K562 (cell line): ENCODE results near the gene ISYNA1. TPM values are rescaled to one million over a fixed set of nuclear protein-coding genes. Genes with fewer than 3 reads are reported as not detected.

Experiments used
- ATAC-seq: fragments of 200-7000 bp; cut with Tn5 transposase; 3 replicates; pipeline ENCODE4 v1.9.1; 2020; ENCODE audit warnings: moderate library complexity
- BruUV-seq: library from RNA; stranded (reverse); fragments of 400-500 nt; replicated peaks from 2 replicates; lab custom pipeline; 2021; lab: Mats Ljungman, UMichigan
- CTCF ChIA-PET: fragments of 300-600 bp; formaldehyde crosslinking; extraction: SDS; loops from one replicate; lab custom pipeline; 2021; ENCODE audit warnings: low intra/inter-chr PET ratio; lab: Yijun Ruan, JAX
- POLR2A ChIA-PET: fragments of 300-600, 350-650 bp; sonication (Branson Sonifier 250); formaldehyde crosslinking; extraction: SDS; loops from one replicate; lab custom pipeline; 2021; ENCODE audit warnings: antibody characterized with exemption, inconsistent platforms; lab: Yijun Ruan, JAX
- DNase-seq, 4 experiments: peaks; one replicate each; pipeline versions ENCODE4 v3.0.0 to v3.0.0-alpha.2; 2011 to 2018; ENCODE audit warnings: low spot score in 3 of 4, mixed read lengths in 3 of 4; ENCODE audit errors: extremely low read depth in 1 of 4
- FAIRE-seq: peaks from 2 replicates; lab custom pipeline; 2011; peaks lifted over from hg19 to GRCh38; lab: Jason Lieb, UNC
- H2AFZ ChIP-seq: 2 replicates; pipeline ENCODE4 v1.6.0; 2011; ENCODE audit warnings: low read depth, low read length, control low read depth, inconsistent platforms
- H3K27ac ChIP-seq: fragments of 200-600 bp; 3 replicates; pipeline ENCODE4 v1.8.0; 2011; ENCODE audit warnings: low read depth, mild to moderate bottlenecking, control low read depth, inconsistent platforms, low read length, moderate library complexity, mixed read lengths; ENCODE audit errors: extremely low read depth
- H3K27me3 ChIP-seq, 2 experiments: fragments of 300-600 bp in 1 of 2; 2 replicates in 1 of 2; 3 replicates in 1 of 2; pipeline versions ENCODE4 v1.6.0 to v1.8.0; 2011; ENCODE audit warnings: inconsistent platforms in 2 of 2, low read length in 2 of 2, mild to moderate bottlenecking in 1 of 2, mixed read lengths in 1 of 2, moderate library complexity in 1 of 2; ENCODE audit not compliant: control insufficient read depth in 2 of 2, insufficient read depth in 2 of 2
- H3K36me3 ChIP-seq: fragments of 300-600 bp; 3 replicates; pipeline ENCODE4 v1.8.0; 2011; ENCODE audit warnings: mild to moderate bottlenecking, low read length, inconsistent platforms; ENCODE audit not compliant: control insufficient read depth, insufficient read depth
- H3K4me1 ChIP-seq, 2 experiments: fragments of 200-600 bp in 1 of 2; replicated peaks in 1 of 2; 2 replicates in 1 of 2; 3 replicates in 1 of 2; pipeline versions ENCODE4 v1.5.1 to v1.8.0; 2011; ENCODE audit warnings: inconsistent platforms in 2 of 2, low read length in 2 of 2, mild to moderate bottlenecking in 1 of 2, mixed read lengths in 1 of 2, moderate library complexity in 1 of 2; ENCODE audit not compliant: control insufficient read depth in 2 of 2, insufficient read depth in 2 of 2
- H3K4me2 ChIP-seq: 2 replicates; pipeline ENCODE4 v1.6.1; 2011; ENCODE audit warnings: low read length, control low read depth, inconsistent platforms, mixed read lengths; ENCODE audit not compliant: insufficient read depth
- H3K4me3 ChIP-seq: fragments of 200-600 bp; sonication (generic), shearing (Covaris generic); 2 replicates; pipeline ENCODE4 v1.5.1; 2016; ENCODE audit warnings: control low read depth, inconsistent platforms
- H3K79me2 ChIP-seq: fragments of 200-600 bp; 3 replicates; pipeline ENCODE4 v1.8.0; 2011; ENCODE audit warnings: low read length, inconsistent platforms; ENCODE audit not compliant: control insufficient read depth, insufficient read depth
- H3K9ac ChIP-seq, 2 experiments: 2 replicates each; pipeline versions ENCODE4 v1.6.0 to v1.6.1; 2011; ENCODE audit warnings: low read depth in 2 of 2, low read length in 2 of 2, control low read depth in 1 of 2, inconsistent platforms in 1 of 2, mild to moderate bottlenecking in 1 of 2, mixed read lengths in 1 of 2; ENCODE audit not compliant: insufficient read depth in 1 of 2
- H3K9me1 ChIP-seq: one replicate; pipeline ENCODE4 v1.6.0; 2011; ENCODE audit warnings: inconsistent platforms, mild to moderate bottlenecking, low read length, moderate library complexity; ENCODE audit not compliant: control insufficient read depth, insufficient read depth
- H3K9me3 ChIP-seq: replicated peaks from 2 replicates; pipeline ENCODE4 v1.5.1; 2011; ENCODE audit warnings: low read depth, low read length, inconsistent platforms; ENCODE audit not compliant: control insufficient read depth, insufficient read depth
- H4K20me1 ChIP-seq: replicated peaks from 2 replicates; pipeline ENCODE4 v1.6.1; 2011; ENCODE audit warnings: low read length, inconsistent platforms, mixed read lengths; ENCODE audit not compliant: control insufficient read depth, insufficient read depth
- ARID1B ChIP-seq: fragments of 450-650 bp; IDR thresholded peaks from 2 replicates; pipeline ENCODE4 v1.6.1; 2016; ENCODE audit warnings: antibody characterized with exemption, mild to moderate bottlenecking, inconsistent platforms
- BRF2 ChIP-seq: IDR thresholded peaks from 3 replicates; pipeline ENCODE4 v1.6.1; 2011; ENCODE audit warnings: borderline replicate concordance, mild to moderate bottlenecking; ENCODE audit not compliant: insufficient read length, insufficient read depth
- C11orf30 ChIP-seq: fragments of 450-650 bp; IDR thresholded peaks from 2 replicates; pipeline ENCODE4 v1.6.1; 2016; ENCODE audit warnings: low read depth, mild to moderate bottlenecking
- CTCF ChIP-seq, 3 experiments: IDR thresholded peaks in 2 of 3; conservative IDR thresholded peaks in 1 of 3; 2 replicates each; pipeline ENCODE4 v1.5.1; 2011 to 2012; ENCODE audit warnings: low read length in 3 of 3, mild to moderate bottlenecking in 3 of 3, control low read depth in 2 of 3, improper control_type of control experiment in 1 of 3, inconsistent platforms in 1 of 3, low read depth in 1 of 3, mixed read lengths in 1 of 3, moderate library complexity in 1 of 3; ENCODE audit not compliant: insufficient read depth in 2 of 3
- CXXC5 ChIP-seq: fragments of 250-450 bp; sonication (Bioruptor Pico); IDR thresholded peaks from 2 replicates; pipeline ENCODE4 v1.8.0; 2022; ENCODE audit warnings: inconsistent platforms, mild to moderate bottlenecking, moderate library complexity
- KDM2B ChIP-seq: fragments of 250-450 bp; sonication (Bioruptor Pico); IDR thresholded peaks from 2 replicates; pipeline ENCODE4 v1.8.0; 2021; ENCODE audit warnings: mild to moderate bottlenecking, moderate library complexity
- MAFG ChIP-seq: fragments of 450-650 bp; conservative IDR thresholded peaks from 2 replicates; pipeline ENCODE4 v1.6.1; 2016; ENCODE audit warnings: missing genetic modification characterization, missing compliant biosample characterization
- MBD2 ChIP-seq: sonication (generic); IDR thresholded peaks from 2 replicates; pipeline ENCODE4 v1.6.1; 2016; ENCODE audit warnings: low read depth, borderline replicate concordance
- NFE2 ChIP-seq: IDR thresholded peaks from 2 replicates; pipeline ENCODE4 v1.6.1; 2014; ENCODE audit warnings: antibody characterized with exemption, low read depth
- NFIC ChIP-seq: fragments of 450-650 bp; IDR thresholded peaks from 2 replicates; pipeline ENCODE4 v1.6.1; 2017; ENCODE audit warnings: mild to moderate bottlenecking, inconsistent platforms
- PCBP2 ChIP-seq: fragments of 200-400 bp; formaldehyde crosslinking; IDR thresholded peaks from 2 replicates; pipeline ENCODE4 v1.6.1; 2018; ENCODE audit warnings: low read length, low read depth, mild to moderate bottlenecking, moderate library complexity; ENCODE audit not compliant: poor library complexity, severe bottlenecking
- RAD21 ChIP-seq, 2 experiments: fragments of 250-450 bp in 1 of 2; fragments of 450-650 bp in 1 of 2; sonication (Bioruptor Pico) in 1 of 2; formaldehyde crosslinking in 1 of 2; IDR thresholded peaks in 1 of 2; conservative IDR thresholded peaks in 1 of 2; 2 replicates each; pipeline versions ENCODE4 v1.4.0 to v1.8.0; 2020 to 2022; ENCODE audit warnings: mild to moderate bottlenecking in 2 of 2, moderate library complexity in 1 of 2
- RFX7 ChIP-seq: fragments of 250-450 bp; sonication (Bioruptor Pico); IDR thresholded peaks from 2 replicates; pipeline ENCODE4 v1.5.1; 2021; ENCODE audit warnings: mild to moderate bottlenecking
- TFAM ChIP-seq: fragments of 250-450 bp; sonication (Bioruptor Pico); conservative IDR thresholded peaks from 2 replicates; pipeline ENCODE4 v1.5.0; 2021; ENCODE audit warnings: mild to moderate bottlenecking, moderate library complexity
- TFAP4 ChIP-seq: sonication (generic); formaldehyde crosslinking; IDR thresholded peaks from 2 replicates; pipeline ENCODE4 v1.8.0; 2022; ENCODE audit warnings: missing genetic modification reagents, mild to moderate bottlenecking, moderate library complexity, borderline replicate concordance
- ZFP30 ChIP-seq: fragments of 250-450 bp; sonication (Bioruptor Pico); IDR thresholded peaks from 2 replicates; pipeline ENCODE4 v1.8.0; 2022; ENCODE audit warnings: moderate library complexity, mild to moderate bottlenecking, inconsistent platforms, borderline replicate concordance
- ZNF316 ChIP-seq: fragments of 450-650 bp; IDR thresholded peaks from 2 replicates; pipeline ENCODE4 v1.6.1; 2016
- ZNF436 ChIP-seq: fragments of 250-450, 450-650 bp; sonication (Bioruptor Pico); formaldehyde crosslinking; IDR thresholded peaks from 2 replicates; pipeline ENCODE4 v1.7.0; 2020; ENCODE audit warnings: mild to moderate bottlenecking
- WGBS: fragments of 100-300 bp; shearing (Covaris generic); methylation state at CpG from one replicate; pipeline ENCODE4 v1.1.6; 2016; ENCODE audit warnings: low coverage, mixed read lengths; ENCODE audit not compliant: insufficient coverage; ENCODE audit errors: missing lambda C conversion rate; 5-methylcytosine and 5-hydroxymethylcytosine counted together
- in situ Hi-C: fragments of 300-500 bp; cut with MboI; formaldehyde crosslinking; loops from 4 replicates; pipeline ENCODE4 v1.15.0; 2018; ENCODE audit warnings: inconsistent platforms, mixed read lengths
- intact Hi-C: fragments of 100-400 bp; cut with micrococcal nuclease; formaldehyde crosslinking; loops from 2 replicates; pipeline ENCODE4 v1.14.2; 2022
- polyA plus RNA-seq, 8 experiments: library from polyadenylated mRNA; depleted of rRNA in 4 of 8; stranded (reverse) in 5 of 8; unstranded in 3 of 8; fragments of >200 nt; fragmentation: Nextera tagmentation in 2 of 8; fragmentation: Illumina TruSeq in 1 of 8; extraction: Ambion mirVana in 2 of 8; extraction: Trizol in 1 of 8; gene quantifications; 2 replicates each; pipeline versions ENCODE4 v1.2.1 to v1.2.3, GENCODE V29; 2011 to 2014; ENCODE audit warnings: inconsistent platforms in 1 of 8, missing spikeins in 1 of 8
- total RNA-seq, 7 experiments: library from RNA; depleted of rRNA in 6 of 7; stranded (reverse); fragments of >200 nt in 6 of 7; fragmentation: Illumina TruSeq in 2 of 7; extraction: Trizol in 2 of 7; gene quantifications; 2 replicates each; pipeline versions ENCODE4 v1.2.1 to v1.2.3, GENCODE V29; 2011 to 2021; ENCODE audit warnings: low replicate concordance in 1 of 7

Gene ISYNA1
- total and polyA plus RNA-seq, 9 of the 15 experiments (the other 6 are each of a cell fraction or from before 2014, with no cell fraction given), result 21.8 to 460 (median 93.2) TPM

- WGBS, result 53% methylated on average over 24 of the region's 24 CpGs
- FAIRE-seq, result peak; percentile 82
- TF ChIP-seq BRF2 (no peak), PCBP2 (no peak), RAD21 (CRISPR knock-in tag; conservative IDR thresholded peaks at IDR 0.05 in 1 of 2, IDR thresholded peaks at IDR 0.05 in 1 of 2) (peak; percentile 14 to 52; a peak in 2 of 4 replicates), TFAP4 (no peak), MBD2 (no peak), NFE2 (0 out of 2 replicates have a peak, but pooled peaks have one; percentile 29), KDM2B (CRISPR knock-in tag) (no peak), RFX7 (CRISPR knock-in tag) (no peak), CTCF (IDR thresholded peaks at IDR 0.05 in 2 of 3, conservative IDR thresholded peaks at IDR 0.05 in 1 of 3; ENCODE audit: insufficient read depth in 2 of 3, low read depth in 1 of 3, low read length in 3 of 3) (peak; percentile 45 to 54 (median 48)), MAFG (tag) (0 out of 2 replicates have a peak, but pooled peaks have one; percentile 7), ZFP30 (no peak), ZNF436 (CRISPR knock-in tag) (no peak), C11orf30 (peak; percentile 38; the same call in 1 of the 2 replicates), CXXC5 (CRISPR knock-in tag) (0 out of 2 replicates have a peak, but pooled peaks have one; percentile 16), ZNF316 (0 out of 2 replicates have a peak, but pooled peaks have one; percentile 31), TFAM (CRISPR knock-in tag) (no peak), NFIC (no peak), ARID1B (no peak)
Observed at GRCh38 chr19:18477042-18477779, 39.3 kb upstream of the ISYNA1 start.

More at GRCh38 chr19:18477042-18477779, 39.3 kb upstream of the ISYNA1 start:
- H3K79me2 ChIP-seq, result peaks cover 85% of the 10 kb centered on the region
- peaks cover 38% of the 10 kb centered on the region for H4K20me1 ChIP-seq
- H3K4me2 ChIP-seq, result no peak overlapping the region
- H3K4me1 ChIP-seq, result peaks cover 42 to 62% of the 10 kb centered on the region in 2 experiments
- ChIA-PET POLR2A (interaction anchor here (0.6 to 0.9 kb wide), 3 partner anchors 8 to 41 kb away, joined by 3 read pairs; no protein-coding TSS in a partner anchor), CTCF (no interaction called here)
- no peak overlapping the region; the same call in 2 of the 3 replicates for H3K27ac ChIP-seq
- in situ Hi-C loops, result no loop called here
- no TSS peak for BruUV-seq
- intact Hi-C loops, result loop anchor here (5.0 kb wide), 1 partner anchor 115 kb away; no protein-coding TSS in a partner anchor
- H3K9ac ChIP-seq, result peak overlapping the region in 1 of 2 experiments; percentile 84; a peak in 2 of 4 replicates
- H3K27me3 ChIP-seq, result no peaks in the 10 kb centered on the region
- peak in 3 of 4 experiments; percentile 44 to 53 (median 44) for DNase-seq
- H3K4me3 ChIP-seq, result no peak overlapping the region
- ATAC-seq, result peak; percentile 43
- no peaks in the 10 kb centered on the region for H3K9me3 ChIP-seq
- H3K36me3 ChIP-seq, result peaks cover 5% of the 10 kb centered on the region; the same call in 2 of the 3 replicates
- no peak overlapping the region for H2AFZ ChIP-seq
- H3K9me1 ChIP-seq, result peaks cover 3% of the 10 kb centered on the region
